ENCODE results near the gene S100A12. TPM values are rescaled to one million over a fixed set of nuclear protein-coding genes. Genes with fewer than 3 reads are reported as not detected.

Gene S100A12
- total and polyA plus RNA-seq, 11 donors: 1.2 to 9.1 (median 4.7) TPM; not detected in 1

DNA sequence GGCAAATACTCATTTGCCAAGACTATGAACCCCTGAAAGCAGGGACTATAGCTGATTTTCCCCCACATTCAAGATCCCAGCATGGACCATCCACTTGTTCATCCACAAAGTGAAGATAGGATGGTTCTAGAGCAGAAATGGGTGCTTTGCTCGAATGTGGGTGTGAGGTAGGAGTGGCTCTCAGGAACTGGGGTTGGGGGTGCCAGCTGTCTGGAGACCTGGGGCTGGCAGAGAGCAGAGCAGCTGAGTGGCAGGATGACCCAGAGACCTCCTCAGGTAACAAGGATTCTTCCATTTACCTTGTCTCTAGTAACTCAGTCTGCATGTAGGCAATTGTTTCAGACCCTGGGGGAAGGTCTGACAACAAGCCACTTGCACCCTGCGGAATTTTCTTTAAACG is 11.8 kb downstream of the S100A12 start:
- H3K27ac ChIP-seq: no peak overlapping the region

DNA sequence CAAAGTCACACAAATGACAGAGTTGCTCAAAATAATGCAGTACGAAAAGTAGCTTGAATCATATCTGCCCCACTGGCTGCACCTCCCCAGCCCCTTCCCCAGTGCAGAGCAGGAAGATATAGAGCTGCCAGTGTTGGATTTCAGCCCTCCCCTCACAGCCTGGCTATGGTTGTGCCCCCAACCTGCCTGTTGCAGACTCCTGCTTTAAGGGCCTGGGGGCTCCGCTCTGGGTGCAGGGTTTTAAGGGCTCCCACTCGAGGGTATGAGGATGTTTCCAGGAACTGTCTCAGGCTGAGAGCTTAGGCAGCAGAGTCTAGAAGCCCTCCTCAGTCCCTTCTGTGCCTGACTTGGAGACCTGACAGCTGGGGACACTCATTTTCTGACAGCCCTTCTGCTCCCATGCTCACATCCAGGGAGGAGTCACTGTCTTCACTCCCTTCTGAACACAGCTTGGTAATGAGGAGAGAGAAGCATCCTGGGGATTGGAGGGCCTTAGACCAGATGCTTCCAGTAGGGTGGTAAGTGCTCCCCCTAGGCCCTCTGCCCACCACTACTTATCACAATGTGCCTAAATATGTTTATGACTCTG is 13.1 kb downstream of the S100A12 start:
- ATAC-seq (no peak), DNase-seq (no peak)
- no peaks in the 10 kb centered on the region for H3K36me3 ChIP-seq
- peaks cover 0 to 66% (median 0%) of the 10 kb centered on the region in 12 donors for H3K4me1 ChIP-seq
- 72 to 100% (median 86%) methylated on average over 2 to 3 of the region's 3 CpGs for WGBS, 4 donors
- TF ChIP-seq, protein P1, sequence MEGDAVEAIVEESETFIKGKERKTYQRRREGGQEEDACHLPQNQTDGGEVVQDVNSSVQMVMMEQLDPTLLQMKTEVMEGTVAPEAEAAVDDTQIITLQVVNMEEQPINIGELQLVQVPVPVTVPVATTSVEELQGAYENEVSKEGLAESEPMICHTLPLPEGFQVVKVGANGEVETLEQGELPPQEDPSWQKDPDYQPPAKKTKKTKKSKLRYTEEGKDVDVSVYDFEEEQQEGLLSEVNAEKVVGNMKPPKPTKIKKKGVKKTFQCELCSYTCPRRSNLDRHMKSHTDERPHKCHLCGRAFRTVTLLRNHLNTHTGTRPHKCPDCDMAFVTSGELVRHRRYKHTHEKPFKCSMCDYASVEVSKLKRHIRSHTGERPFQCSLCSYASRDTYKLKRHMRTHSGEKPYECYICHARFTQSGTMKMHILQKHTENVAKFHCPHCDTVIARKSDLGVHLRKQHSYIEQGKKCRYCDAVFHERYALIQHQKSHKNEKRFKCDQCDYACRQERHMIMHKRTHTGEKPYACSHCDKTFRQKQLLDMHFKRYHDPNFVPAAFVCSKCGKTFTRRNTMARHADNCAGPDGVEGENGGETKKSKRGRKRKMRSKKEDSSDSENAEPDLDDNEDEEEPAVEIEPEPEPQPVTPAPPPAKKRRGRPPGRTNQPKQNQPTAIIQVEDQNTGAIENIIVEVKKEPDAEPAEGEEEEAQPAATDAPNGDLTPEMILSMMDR (IDR thresholded peaks at IDR 0.05): no peak
- TF ChIP-seq POLR2A (IDR thresholded peaks at IDR 0.05): no peak
- H3K27me3 ChIP-seq: no peaks in the 10 kb centered on the region
- intact Hi-C loops (cut with DNase I): no loop called here
- H3K9me3 ChIP-seq: no peaks in the 10 kb centered on the region
- H3K4me3 ChIP-seq: no peak overlapping the region
- H3K27ac ChIP-seq: no peak overlapping the region

More for the DNA sequence above, 11.8 kb downstream of the S100A12 start:
- DNase-seq: no peak
- Histone ChIP-seq H3K9me3 (no peaks in the 10 kb centered on the region), H3K36me3 (no peaks in the 10 kb centered on the region), H3K4me3 (no peak overlapping the region), H3K27me3 (no peaks in the 10 kb centered on the region), H3K4me1 (peaks cover 0 to 71% (median 0%) of the 10 kb centered on the region in 12 donors)
- no peak for TF ChIP-seq POLR2A (IDR thresholded peaks at IDR 0.05)
- TF ChIP-seq, protein P1 (IDR thresholded peaks at IDR 0.05): no peak
- no peak for ATAC-seq
- 68 to 82% (median 76%) methylated on average over 3 of the region's 3 CpGs for WGBS, 4 donors
- intact Hi-C loops (cut with DNase I): no loop called here

DNA sequence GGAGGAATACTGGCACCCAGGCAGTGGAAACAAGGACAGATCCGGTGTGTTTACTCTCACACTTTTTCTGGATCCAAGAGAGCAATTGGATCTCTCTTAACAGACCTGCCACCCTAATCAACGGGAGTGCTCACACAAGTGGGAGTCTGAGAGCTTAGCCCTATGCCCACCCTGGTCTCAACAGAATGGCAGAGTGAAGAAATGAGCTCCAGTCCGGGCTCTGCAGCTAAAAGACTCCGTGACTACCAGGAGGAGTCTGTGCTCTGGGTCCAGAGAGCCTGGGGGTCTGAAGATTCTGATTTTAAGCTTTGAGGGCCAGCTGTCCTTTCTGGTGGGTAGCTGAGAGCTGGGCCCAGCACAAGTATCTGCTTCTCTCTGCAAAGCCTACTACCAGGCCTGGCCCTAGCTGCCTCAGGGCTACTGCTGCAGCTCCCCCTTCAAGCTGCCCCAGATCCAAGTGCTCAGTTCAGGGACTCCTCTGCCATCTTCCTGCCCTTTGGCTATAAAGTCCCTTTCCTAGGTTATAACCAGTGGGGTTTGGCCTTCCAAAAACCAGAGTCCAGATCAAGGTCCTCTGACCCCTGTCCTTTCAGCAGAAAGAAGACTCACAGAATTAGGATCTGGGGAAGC is 13.8 kb downstream of the S100A12 start:
- ATAC-seq: no peak
- no peak for TF ChIP-seq POLR2A (IDR thresholded peaks at IDR 0.05)
- TF ChIP-seq, protein P1 (IDR thresholded peaks at IDR 0.05): no peak
- no peaks in the 10 kb centered on the region for H3K9me3 ChIP-seq
- H3K27me3 ChIP-seq: no peaks in the 10 kb centered on the region
- intact Hi-C loops (cut with DNase I): no loop called here
- H3K4me1 ChIP-seq: peaks cover 0 to 68% (median 0%) of the 10 kb centered on the region in 12 donors
- no peak for DNase-seq
- H3K4me3 ChIP-seq: no peak overlapping the region
- H3K27ac ChIP-seq: peak overlapping the region in 1 of 12 donors; percentile 92
- H3K36me3 ChIP-seq: no peaks in the 10 kb centered on the region
- 67 to 88% (median 82%) methylated on average over 3 to 4 of the region's 4 CpGs for WGBS, 4 donors

DNA sequence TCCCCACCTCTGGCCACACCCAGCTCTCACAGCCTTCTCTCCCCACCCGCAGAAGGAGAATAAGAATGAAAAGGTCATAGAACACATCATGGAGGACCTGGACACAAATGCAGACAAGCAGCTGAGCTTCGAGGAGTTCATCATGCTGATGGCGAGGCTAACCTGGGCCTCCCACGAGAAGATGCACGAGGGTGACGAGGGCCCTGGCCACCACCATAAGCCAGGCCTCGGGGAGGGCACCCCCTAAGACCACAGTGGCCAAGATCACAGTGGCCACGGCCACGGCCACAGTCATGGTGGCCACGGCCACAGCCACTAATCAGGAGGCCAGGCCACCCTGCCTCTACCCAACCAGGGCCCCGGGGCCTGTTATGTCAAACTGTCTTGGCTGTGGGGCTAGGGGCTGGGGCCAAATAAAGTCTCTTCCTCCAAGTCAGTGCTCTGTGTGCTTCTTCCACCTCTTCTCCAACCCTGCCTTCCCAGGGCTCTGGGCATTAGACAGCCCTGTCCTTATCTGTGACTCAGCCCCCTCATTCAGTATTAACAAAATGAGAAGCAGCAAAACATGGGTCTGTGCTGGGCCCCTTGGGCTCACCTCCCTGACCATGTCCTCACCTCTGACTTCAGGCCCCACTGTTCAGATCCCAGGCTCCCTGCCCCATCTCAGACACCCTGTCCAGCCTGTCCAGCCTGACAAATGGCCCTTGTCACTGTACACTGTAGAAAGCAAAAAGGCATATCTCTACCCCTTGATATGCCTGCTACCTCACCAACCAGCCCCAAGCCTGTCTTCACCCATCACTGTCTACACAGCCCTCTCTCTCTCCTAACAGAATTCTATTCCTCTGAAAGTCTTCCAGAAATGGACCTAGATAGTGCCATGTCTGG is 14.6 kb downstream of the S100A12 start:
- Histone ChIP-seq H3K9me3 (no peaks in the 10 kb centered on the region), H3K27ac (peak overlapping the region in 1 of 12 donors; percentile 92), H3K36me3 (no peaks in the 10 kb centered on the region), H3K4me3 (no peak overlapping the region), H3K4me1 (peaks cover 0 to 64% (median 0%) of the 10 kb centered on the region in 12 donors), H3K27me3 (no peaks in the 10 kb centered on the region)
- 86 to 91% (median 90%) methylated on average over 11 of the region's 11 CpGs for WGBS, 4 donors
- no peak for DNase-seq
- peak in 3 of 4 donors; percentile 16 to 50 (median 20) for ATAC-seq
- intact Hi-C loops (cut with DNase I): no loop called here
- TF ChIP-seq, protein P1 (IDR thresholded peaks at IDR 0.05): no peak
- TF ChIP-seq POLR2A (IDR thresholded peaks at IDR 0.05): no peak

All from heart left ventricle (tissue), 16 donors.